Articular chondrocyte of knee joint (primary cell): ENCODE measurements around the gene AGT. TPM values are rescaled to one million over a fixed set of nuclear protein-coding genes. Genes with fewer than 3 reads are reported as not detected.

Source experiments
- total RNA-seq: library from RNA; depleted of rRNA; stranded (reverse); fragments of >200 nt; gene quantifications from 2 replicates; pipeline ENCODE4 v1.2.3, GENCODE V29; 2012

The AGT gene
- 2.1 and 2.2 TPM in 2 replicates for total RNA-seq

GRCh38 chr1:230713915-230714764, at the start of gene AGT:
Gene AGT (minus strand): TSS chr1:230714122. CDS start chr1:230710823, 3,299 bp downstream.

GRCh38 chr1:230747127-230747730, 33.3 kb upstream of the AGT start, which contains the start of gene CAPN9:
Gene CAPN9 (plus strand): TSS chr1:230747388. CDS start chr1:230747497, 109 bp downstream.

Other genes with a start within 250 kb of the AGT start
- 21.2 and 23.4 TPM in 2 replicates for gene COG2, start 71.6 kb downstream of the AGT start, total RNA-seq
- not detected in 2 replicates for gene CAPN9, start 33.3 kb upstream of the AGT start, total RNA-seq
- 51.7 and 80.5 TPM in 2 replicates for gene C1orf198, start 154.4 kb upstream of the AGT start, total RNA-seq